ENCODE measurements around the gene SUN1. TPM values are rescaled to one million over a fixed set of nuclear protein-coding genes. Genes with fewer than 3 reads are reported as not detected.
A peak's percentile ranks its signal among the peaks of the same experiment; 100 is the strongest.

The SUN1 gene
- total RNA-seq, 6 experiments from 2014 or later = 51.0 to 69.8 (median 61.2) TPM

DNA sequence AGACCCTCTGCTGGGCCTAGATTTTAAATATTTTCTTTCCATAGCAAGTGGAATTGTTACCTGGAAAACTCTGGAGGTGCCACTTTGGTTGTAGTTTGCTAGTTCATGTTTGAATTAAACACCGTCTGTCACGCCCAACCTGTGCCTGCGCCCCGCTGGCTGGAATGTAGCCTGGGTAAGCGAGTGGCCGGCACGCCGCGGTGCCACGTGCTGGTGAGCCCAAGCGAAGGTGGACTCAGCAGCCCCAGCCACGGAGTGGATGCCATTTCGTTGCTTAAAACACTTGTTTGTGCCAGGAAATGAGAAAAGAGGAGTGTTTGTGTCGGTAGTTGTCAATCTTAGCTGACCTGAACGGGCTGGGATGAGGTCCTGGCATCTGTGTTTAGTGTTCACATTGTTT is 46.8 kb downstream of the SUN1 start:
- Mint-ChIP-seq H3K4me1 (ENCODE audit: low read depth) (peaks cover 11% of the 10 kb centered on the region), H3K36me3 (ENCODE audit: low read depth) (no peaks in the 10 kb centered on the region; the same call in 1 of the 2 replicates), H3K4me3 (peak overlapping the region; percentile 24; the same call in 1 of the 2 replicates), H3K27me3 (ENCODE audit: insufficient read depth) (peaks cover 2% of the 10 kb centered on the region; the same call in 1 of the 2 replicates), H3K27ac (no peak overlapping the region), H3K9me3 (no peaks in the 10 kb centered on the region)
- TF ChIP-seq, protein P1, sequence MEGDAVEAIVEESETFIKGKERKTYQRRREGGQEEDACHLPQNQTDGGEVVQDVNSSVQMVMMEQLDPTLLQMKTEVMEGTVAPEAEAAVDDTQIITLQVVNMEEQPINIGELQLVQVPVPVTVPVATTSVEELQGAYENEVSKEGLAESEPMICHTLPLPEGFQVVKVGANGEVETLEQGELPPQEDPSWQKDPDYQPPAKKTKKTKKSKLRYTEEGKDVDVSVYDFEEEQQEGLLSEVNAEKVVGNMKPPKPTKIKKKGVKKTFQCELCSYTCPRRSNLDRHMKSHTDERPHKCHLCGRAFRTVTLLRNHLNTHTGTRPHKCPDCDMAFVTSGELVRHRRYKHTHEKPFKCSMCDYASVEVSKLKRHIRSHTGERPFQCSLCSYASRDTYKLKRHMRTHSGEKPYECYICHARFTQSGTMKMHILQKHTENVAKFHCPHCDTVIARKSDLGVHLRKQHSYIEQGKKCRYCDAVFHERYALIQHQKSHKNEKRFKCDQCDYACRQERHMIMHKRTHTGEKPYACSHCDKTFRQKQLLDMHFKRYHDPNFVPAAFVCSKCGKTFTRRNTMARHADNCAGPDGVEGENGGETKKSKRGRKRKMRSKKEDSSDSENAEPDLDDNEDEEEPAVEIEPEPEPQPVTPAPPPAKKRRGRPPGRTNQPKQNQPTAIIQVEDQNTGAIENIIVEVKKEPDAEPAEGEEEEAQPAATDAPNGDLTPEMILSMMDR (IDR thresholded peaks at IDR 0.05) = no peak
- no peak for DNase-seq

DNA sequence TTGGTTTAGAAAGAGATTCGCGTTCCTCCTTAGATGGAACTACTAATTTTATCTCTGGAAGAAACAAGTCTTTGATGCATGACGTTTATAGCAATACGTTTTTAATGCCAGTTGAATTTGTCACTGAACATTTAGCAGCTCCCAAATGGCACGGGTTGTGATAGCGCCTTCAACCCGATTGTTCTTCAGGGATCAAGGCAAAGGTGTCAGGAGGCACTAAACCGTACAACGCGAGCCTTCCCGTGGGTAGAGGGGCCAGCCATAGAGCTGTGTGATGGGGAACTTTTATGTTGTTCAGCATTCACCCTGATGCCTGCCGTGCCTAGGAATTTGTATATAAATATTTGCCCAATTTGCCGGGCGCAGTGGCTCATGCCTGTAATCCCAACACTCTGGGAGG is 47.4 kb downstream of the SUN1 start:
- peaks cover 11% of the 10 kb centered on the region for H3K4me1 Mint-ChIP-seq (ENCODE audit: low read depth)
- TF ChIP-seq, protein P1 (IDR thresholded peaks at IDR 0.05) = no peak
- no peak overlapping the region for H3K27ac Mint-ChIP-seq
- no peaks in the 10 kb centered on the region for H3K9me3 Mint-ChIP-seq
- H3K27me3 Mint-ChIP-seq (ENCODE audit: insufficient read depth) = peaks cover 2% of the 10 kb centered on the region; the same call in 1 of the 2 replicates
- no peaks in the 10 kb centered on the region; the same call in 1 of the 2 replicates for H3K36me3 Mint-ChIP-seq (ENCODE audit: low read depth)
- H3K4me3 Mint-ChIP-seq = no peak overlapping the region
- DNase-seq = no peak

DNA sequence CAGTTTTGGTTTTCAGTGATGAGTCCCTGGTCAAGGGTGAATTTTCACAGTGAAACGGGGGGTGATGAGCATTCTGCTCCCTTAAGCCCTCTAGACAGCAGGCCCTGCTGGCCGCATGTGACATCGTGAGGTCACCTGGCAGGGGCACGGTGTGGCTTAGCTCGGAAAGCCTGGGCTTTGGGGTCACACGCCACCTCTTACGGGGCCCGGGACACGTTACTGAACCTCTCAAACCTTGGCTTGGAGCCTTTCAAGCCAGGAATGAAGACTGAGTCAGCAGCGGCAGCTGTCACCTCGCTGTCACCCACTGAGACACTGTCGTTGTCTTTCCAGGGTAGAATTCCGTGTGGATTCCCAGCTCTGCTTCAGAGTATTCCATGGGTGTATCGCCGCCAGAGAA is 48.2 kb downstream of the SUN1 start:
- DNase-seq = no peak
- TF ChIP-seq, protein P1 (IDR thresholded peaks at IDR 0.05) = no peak
- Mint-ChIP-seq H3K27ac (no peak overlapping the region), H3K4me3 (no peak overlapping the region), H3K36me3 (ENCODE audit: low read depth) (no peaks in the 10 kb centered on the region; the same call in 1 of the 2 replicates), H3K9me3 (no peaks in the 10 kb centered on the region), H3K27me3 (ENCODE audit: insufficient read depth) (peaks cover 2% of the 10 kb centered on the region; the same call in 1 of the 2 replicates), H3K4me1 (ENCODE audit: low read depth) (peaks cover 11% of the 10 kb centered on the region)

DNA sequence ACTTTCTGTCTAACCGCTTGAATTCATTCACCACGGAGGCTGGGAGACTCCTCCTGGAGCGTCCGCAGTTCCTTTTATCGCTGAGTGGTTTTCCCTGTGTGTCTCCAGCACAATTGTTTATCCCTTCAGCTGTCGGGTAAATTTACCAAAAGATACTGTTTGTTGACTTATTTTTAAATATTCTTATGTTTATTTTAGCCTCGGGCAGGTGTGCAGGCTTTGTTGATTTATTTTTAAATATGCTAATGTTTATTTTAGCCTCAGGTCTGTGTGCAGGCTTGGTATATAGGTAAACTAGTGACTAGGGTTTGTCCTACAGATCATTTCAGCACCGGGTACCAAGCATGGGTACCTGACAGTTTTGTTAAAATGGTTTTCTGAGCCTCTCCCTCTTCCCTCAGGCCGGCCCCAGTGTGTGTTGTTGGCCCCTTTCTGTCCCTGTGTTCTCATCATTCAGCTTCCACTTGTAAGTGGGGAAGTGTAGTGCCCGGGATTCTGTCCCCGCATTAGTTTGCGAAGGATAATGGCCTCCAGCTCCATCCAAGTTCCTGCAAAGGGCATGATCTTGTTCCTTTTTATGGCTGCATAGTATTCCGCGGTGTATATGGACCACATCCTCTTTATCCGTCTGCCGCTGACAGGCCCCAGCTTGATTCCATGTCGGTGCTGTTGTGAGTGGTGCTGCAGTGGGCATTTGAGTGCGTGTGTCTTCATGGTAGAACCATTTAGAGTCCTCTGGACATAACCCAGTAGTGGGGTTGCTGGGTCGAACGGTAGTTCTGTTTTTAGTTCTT is 49.4 kb downstream of the SUN1 start:
- Mint-ChIP-seq H3K27ac (no peak overlapping the region), H3K4me3 (no peak overlapping the region), H3K36me3 (ENCODE audit: low read depth) (no peaks in the 10 kb centered on the region; the same call in 1 of the 2 replicates)

DNA sequence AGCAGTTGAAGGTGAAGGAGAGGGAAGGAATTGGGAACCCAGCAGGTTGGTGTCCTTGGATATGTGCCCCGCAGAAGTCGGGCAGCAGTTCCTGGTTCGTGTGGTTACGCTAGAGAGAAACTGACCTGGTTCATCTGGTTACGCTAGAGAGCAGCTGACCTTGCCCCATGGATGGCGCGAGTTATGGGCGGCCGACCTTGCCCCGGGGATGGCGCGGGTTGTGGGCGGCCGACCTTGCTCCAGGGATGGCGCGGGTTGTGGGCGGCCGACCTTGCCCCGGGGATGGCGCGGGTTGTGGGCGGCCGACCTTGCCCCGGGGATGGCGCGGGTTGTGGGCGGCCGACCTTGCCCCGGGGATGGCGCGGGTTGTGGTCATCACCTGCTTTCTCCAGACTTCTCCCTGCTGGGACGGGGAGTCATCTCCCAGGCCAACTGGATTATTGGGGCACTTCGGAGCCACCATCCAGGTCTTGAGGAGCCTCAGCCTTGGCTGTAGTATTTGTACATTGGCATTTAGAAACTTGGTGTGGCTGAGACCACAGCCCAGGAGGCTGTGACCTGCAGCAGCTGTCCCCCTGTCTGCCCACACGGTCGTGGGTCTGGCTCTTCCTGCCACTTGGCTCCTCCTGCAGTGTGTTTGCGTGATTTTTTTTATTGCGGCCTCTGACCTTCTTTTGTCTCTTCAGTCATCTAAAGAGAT is 50.2 kb downstream of the SUN1 start:
- H3K27ac Mint-ChIP-seq = no peak overlapping the region
- no peaks in the 10 kb centered on the region; the same call in 1 of the 2 replicates for H3K36me3 Mint-ChIP-seq (ENCODE audit: low read depth)
- H3K27me3 Mint-ChIP-seq (ENCODE audit: insufficient read depth) = peaks cover 2% of the 10 kb centered on the region; the same call in 1 of the 2 replicates
- DNase-seq = no peak
- peaks cover 11% of the 10 kb centered on the region for H3K4me1 Mint-ChIP-seq (ENCODE audit: low read depth)
- H3K9me3 Mint-ChIP-seq = no peaks in the 10 kb centered on the region
- no peak overlapping the region for H3K4me3 Mint-ChIP-seq
- TF ChIP-seq, protein P1 (IDR thresholded peaks at IDR 0.05) = no peak

More for the DNA sequence above, 49.4 kb downstream of the SUN1 start:
- TF ChIP-seq, protein P1 (IDR thresholded peaks at IDR 0.05) = no peak
- H3K4me1 Mint-ChIP-seq (ENCODE audit: low read depth) = peaks cover 11% of the 10 kb centered on the region
- no peaks in the 10 kb centered on the region for H3K9me3 Mint-ChIP-seq
- DNase-seq = no peak
- peaks cover 2% of the 10 kb centered on the region; the same call in 1 of the 2 replicates for H3K27me3 Mint-ChIP-seq (ENCODE audit: insufficient read depth)
